Ishikawa (cell line): ENCODE data around the gene MYO9B.

Source experiments
- CEBPB ChIP-seq: IDR thresholded peaks from 2 replicates; pipeline ENCODE4 v1.6.1; 2012
- CREB1 ChIP-seq: IDR thresholded peaks from 2 replicates; pipeline ENCODE4 v1.6.1; 2012; ENCODE audit warnings: low read depth
- EP300 ChIP-seq: IDR thresholded peaks from 2 replicates; pipeline ENCODE4 v1.6.1; 2012; ENCODE audit warnings: borderline replicate concordance
- FOXM1 ChIP-seq: IDR thresholded peaks from 2 replicates; pipeline ENCODE4 v1.6.1; 2012; ENCODE audit warnings: low read depth, borderline replicate concordance
- RAD21 ChIP-seq: IDR thresholded peaks from 2 replicates; pipeline ENCODE4 v1.6.1; 2012; ENCODE audit warnings: low read depth
- TAF1 ChIP-seq: IDR thresholded peaks from 2 replicates; pipeline ENCODE4 v1.6.1; 2012; ENCODE audit warnings: low read depth, mild to moderate bottlenecking
- TCF12 ChIP-seq: IDR thresholded peaks from 2 replicates; pipeline ENCODE4 v1.6.1; 2012; ENCODE audit warnings: low read depth
- USF1 ChIP-seq: IDR thresholded peaks from 2 replicates; pipeline ENCODE4 v1.6.1; 2012
- YY1 ChIP-seq: IDR thresholded peaks from 2 replicates; pipeline ENCODE4 v1.6.1; 2012; ENCODE audit warnings: low read depth
- ZBTB7A ChIP-seq: IDR thresholded peaks from 2 replicates; pipeline ENCODE4 v1.6.1; 2012; ENCODE audit warnings: low read depth
- TF ChIP-seq, protein P1 (sequence below): IDR thresholded peaks from 2 replicates; pipeline ENCODE4 v1.6.1; 2012; ENCODE audit warnings: low read depth, mild to moderate bottlenecking

- TF ChIP-seq USF1 (no peak), TCF12 (no peak), CREB1 (no peak), YY1 (no peak), RAD21 (peak; percentile 72), CEBPB (no peak), FOXM1 (no peak), TAF1 (no peak), ZBTB7A (no peak), EP300 (no peak)
- TF ChIP-seq, protein P1, sequence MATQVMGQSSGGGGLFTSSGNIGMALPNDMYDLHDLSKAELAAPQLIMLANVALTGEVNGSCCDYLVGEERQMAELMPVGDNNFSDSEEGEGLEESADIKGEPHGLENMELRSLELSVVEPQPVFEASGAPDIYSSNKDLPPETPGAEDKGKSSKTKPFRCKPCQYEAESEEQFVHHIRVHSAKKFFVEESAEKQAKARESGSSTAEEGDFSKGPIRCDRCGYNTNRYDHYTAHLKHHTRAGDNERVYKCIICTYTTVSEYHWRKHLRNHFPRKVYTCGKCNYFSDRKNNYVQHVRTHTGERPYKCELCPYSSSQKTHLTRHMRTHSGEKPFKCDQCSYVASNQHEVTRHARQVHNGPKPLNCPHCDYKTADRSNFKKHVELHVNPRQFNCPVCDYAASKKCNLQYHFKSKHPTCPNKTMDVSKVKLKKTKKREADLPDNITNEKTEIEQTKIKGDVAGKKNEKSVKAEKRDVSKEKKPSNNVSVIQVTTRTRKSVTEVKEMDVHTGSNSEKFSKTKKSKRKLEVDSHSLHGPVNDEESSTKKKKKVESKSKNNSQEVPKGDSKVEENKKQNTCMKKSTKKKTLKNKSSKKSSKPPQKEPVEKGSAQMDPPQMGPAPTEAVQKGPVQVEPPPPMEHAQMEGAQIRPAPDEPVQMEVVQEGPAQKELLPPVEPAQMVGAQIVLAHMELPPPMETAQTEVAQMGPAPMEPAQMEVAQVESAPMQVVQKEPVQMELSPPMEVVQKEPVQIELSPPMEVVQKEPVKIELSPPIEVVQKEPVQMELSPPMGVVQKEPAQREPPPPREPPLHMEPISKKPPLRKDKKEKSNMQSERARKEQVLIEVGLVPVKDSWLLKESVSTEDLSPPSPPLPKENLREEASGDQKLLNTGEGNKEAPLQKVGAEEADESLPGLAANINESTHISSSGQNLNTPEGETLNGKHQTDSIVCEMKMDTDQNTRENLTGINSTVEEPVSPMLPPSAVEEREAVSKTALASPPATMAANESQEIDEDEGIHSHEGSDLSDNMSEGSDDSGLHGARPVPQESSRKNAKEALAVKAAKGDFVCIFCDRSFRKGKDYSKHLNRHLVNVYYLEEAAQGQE = no peak
Measured at GRCh38 chr19:17260842-17261325, 185.3 kb downstream of the MYO9B start.
